Uterus (tissue), 2 donors: ENCODE data around the gene SIM1.

ENCODE experiments used
- CTCF ChIP-seq, 4 experiments: fragments of 200-600 bp in 2 of 4; fragments of 450-650 bp in 2 of 4; sonication (generic) in 2 of 4; IDR thresholded peaks; one replicate each; pipeline ENCODE4 v1.5.1; 2016 to 2019; ENCODE audit warnings: antibody characterized with exemption in 4 of 4, mild to moderate bottlenecking in 2 of 4, moderate library complexity in 1 of 4
- POLR2A ChIP-seq, 2 donors: fragments of 450-650 bp; IDR thresholded peaks; one replicate each; pipeline ENCODE4 v1.6.1; 2016; ENCODE audit warnings: antibody characterized with exemption in 2 of 2, mild to moderate bottlenecking in 1 of 2, moderate library complexity in 1 of 2

- TF ChIP-seq POLR2A (IDR thresholded peaks at IDR 0.05) (no peak), CTCF (IDR thresholded peaks at IDR 0.05) (no peak)
These were observed 7.3 kb downstream of the SIM1 start for GRCh38 chr6:100457311-100457990.
